Measurements from ENCODE around the gene MAPK7.

The MAPK7 gene

DNA sequence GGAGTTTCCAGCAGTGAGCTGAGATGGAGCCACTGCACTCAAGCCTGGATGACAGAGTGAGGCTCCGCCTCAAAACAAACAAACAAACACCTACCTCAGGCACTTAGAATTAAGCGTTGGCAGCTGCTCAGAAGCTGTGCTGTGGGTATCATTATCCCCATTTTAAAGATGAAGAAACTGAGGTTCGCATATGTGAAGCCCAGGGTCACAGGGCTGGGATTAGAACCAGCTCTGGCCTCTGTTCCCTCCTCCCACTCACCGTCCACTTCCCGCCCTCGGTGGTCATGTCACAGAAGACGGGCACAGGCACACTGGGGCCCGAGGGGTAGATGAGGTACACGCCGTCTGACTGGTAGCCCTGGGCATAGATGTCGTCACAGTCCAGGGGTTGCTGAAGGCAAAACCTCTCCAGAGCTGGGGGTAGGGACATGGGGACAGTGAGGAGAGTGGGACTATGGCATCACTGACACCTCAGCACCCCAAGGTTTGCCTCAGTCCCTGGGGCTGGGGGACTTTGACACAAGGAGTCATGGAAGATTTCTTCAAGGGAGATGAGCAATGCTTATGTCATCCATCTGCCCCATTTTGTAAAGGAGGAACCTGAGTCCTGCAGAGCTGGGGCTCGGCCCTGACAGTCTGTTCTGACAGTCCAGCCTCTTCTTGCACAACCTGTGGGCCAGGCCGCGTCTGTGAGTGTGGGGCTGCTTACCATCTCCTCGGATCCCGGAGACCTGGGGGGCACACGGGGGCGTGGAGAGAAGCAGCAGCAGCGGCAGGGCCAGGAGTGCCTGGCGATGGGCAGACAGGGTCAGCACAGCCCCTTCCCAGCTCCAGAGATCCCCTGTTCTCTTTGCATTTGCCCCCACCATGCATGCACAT, 8.0 kb downstream of the MAPK7 start:
- H3K36me3 Mint-ChIP-seq, result peaks cover 21 to 39% of the 10 kb centered on the region in 2 donors
- H3K27me3 Mint-ChIP-seq, result peaks cover 11 to 21% of the 10 kb centered on the region in 2 donors
- H3K9me3 Mint-ChIP-seq, result no peaks in the 10 kb centered on the region
- H3K4me3 Mint-ChIP-seq, result no peak overlapping the region
- ATAC-seq (replicated peaks) (peak in 1 of 2 donors; percentile 33), DNase-seq (no peak)
- peaks cover 9 to 25% of the 10 kb centered on the region in 2 donors for H3K4me1 Mint-ChIP-seq
- no peak overlapping the region for H3K27ac Mint-ChIP-seq

DNA sequence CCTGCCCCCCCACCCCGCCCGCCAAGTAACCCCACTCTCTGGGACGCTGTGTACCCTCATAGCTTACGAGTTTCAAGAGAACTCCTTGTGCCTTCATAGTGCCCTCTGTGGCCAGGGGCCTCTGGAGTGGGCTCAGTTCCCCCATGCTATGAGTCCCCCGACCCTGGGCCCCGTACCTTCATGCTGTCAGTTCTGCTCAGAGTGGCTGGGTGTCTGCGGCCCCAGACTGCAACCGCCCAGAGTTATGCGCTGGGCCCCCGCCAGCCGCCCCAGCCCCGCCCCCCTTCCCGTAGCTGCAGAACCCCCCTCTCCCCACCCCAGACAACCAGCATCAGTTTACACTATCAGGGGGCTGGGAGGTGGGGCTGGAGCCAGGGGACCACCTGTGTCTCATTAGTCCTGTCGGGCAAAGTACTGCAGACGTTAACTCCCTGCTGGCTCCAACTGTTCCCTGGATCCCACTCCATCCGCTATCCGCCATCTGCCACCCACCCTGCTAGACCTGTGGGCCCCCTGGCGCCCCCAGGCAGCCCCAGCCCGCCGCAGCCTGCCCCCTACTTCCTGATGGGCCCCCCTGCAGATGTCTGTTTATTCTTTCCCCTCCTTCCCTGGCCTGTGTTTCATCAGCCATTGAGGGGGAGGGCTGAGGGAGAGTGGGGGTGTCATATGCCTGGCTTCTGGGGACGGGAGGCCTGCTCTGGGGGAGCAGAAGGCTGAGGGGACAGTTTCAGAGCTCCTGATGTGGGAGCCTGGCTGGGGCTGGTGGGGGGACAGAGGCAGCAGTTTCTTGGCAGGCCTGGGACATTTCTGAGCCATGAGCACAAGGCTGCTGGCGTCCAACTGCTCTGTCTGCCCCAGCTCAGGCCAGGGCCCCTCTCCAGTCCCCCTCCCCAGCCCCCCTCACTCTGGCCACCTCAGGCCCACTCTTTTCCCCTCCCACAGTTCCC, 8.9 kb downstream of the MAPK7 start, which contains the start of gene MFAP4:
MFAP4 (minus strand) TSS at position 217 of the 947 bp plus-strand sequence; CDS start at position 182, 35 bp downstream.
- peaks cover 14 to 33% of the 10 kb centered on the region in 2 donors for H3K36me3 Mint-ChIP-seq
- ATAC-seq (replicated peaks) (no peak), DNase-seq (no peak)
- H3K27me3 Mint-ChIP-seq, result peaks cover 11 to 21% of the 10 kb centered on the region in 2 donors
- H3K4me3 Mint-ChIP-seq, result no peak within 1 kb of the TSS
- H3K4me1 Mint-ChIP-seq, result peaks cover 9 to 25% of the 10 kb centered on the region in 2 donors
- no peak within 1 kb of the TSS for H3K27ac Mint-ChIP-seq
- H3K9me3 Mint-ChIP-seq, result no peaks in the 10 kb centered on the region

DNA sequence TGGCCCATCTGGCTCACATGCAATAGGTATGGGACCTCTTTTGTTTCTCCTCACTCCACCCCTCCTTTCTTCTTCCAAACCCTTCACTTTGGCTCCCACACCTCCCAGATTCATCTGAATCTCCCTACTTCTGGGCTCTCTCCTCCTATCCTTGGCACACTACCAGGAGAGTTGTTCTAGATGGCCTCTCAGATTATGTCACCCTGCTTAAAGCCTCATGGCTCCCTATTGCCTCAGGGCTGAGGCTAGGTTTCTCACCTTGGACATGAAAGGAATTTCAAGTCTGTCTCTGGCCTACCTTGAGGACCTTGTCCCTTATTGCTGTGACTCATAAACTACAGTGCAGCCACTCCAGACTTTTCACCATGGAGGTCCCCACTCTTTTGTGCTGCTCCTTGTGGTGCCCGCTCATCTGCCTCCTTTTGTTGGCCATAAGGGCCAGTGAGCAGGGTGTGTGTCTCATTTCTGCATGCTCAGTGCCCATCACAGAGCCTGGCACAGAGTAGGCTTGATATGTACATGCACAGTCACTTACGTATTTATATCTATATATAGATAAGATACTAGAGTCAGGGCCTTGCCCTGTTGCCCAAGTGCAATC, 9.7 kb downstream of the MAPK7 start:
- ATAC-seq (replicated peaks) (no peak), DNase-seq (no peak)
- no peaks in the 10 kb centered on the region for H3K9me3 Mint-ChIP-seq
- H3K4me1 Mint-ChIP-seq, result peaks cover 9 to 25% of the 10 kb centered on the region in 2 donors
- H3K36me3 Mint-ChIP-seq, result peaks cover 12 to 29% of the 10 kb centered on the region in 2 donors
- no peak overlapping the region for H3K27ac Mint-ChIP-seq
- peaks cover 11 to 21% of the 10 kb centered on the region in 2 donors for H3K27me3 Mint-ChIP-seq
- no peak overlapping the region for H3K4me3 Mint-ChIP-seq

DNA sequence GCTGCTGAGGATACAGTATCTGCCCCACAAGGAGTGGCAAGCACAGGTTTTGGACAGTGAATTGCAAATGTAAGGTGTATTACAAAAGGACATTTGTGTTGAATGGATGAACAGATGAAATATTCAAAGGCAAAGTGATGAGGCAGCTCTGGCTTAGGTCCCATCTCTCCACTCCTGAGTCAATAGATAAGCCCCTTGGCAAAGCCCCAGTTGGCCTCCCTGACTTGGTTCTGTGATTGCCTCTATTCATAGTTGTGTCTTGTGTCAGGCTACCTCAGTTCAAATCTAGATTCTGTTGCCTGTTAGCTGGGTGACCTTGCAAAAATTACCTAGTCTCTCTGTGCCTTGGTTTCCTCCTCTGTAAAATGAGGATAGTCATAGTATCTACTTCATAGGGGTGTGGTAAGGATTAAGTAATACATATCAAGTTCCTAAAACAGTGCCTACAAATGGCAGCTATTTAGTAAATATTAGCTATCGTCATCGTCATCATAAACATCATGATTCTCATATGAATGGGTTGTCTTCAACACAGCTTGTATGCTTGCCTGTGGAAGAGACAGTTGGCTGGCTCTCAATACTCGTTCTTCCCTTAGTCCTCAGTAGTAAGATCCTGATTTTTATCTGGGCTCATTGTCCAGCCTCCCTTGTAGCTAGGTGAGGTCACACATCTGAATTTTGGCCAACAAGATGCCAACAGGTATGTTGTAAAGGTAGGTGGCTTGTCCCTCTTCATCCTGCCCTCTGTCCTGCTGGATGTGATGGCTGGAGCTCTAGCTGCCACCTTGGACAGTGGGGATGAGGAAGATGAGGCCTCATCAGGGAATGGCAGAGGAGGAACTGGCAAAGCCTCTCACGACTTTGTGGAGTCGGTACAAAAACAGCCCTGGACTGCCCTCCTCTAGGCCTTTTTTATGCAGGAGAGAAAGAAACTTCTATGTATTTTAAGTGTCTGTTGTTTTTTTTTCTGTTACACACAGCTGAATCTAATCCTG, 10.8 kb downstream of the MAPK7 start:
- no peak overlapping the region for H3K4me3 Mint-ChIP-seq
- no peaks in the 10 kb centered on the region for H3K9me3 Mint-ChIP-seq
- no peak for ATAC-seq (replicated peaks)
- no peak overlapping the region for H3K27ac Mint-ChIP-seq
- peaks cover 4 to 19% of the 10 kb centered on the region in 2 donors for H3K36me3 Mint-ChIP-seq
- H3K4me1 Mint-ChIP-seq, result peaks cover 8 to 23% of the 10 kb centered on the region in 2 donors
- DNase-seq, result no peak
- peaks cover 11 to 21% of the 10 kb centered on the region in 2 donors for H3K27me3 Mint-ChIP-seq

GRCh38 chr17:19390951-19391350, 12.7 kb downstream of the MAPK7 start:
- H3K4me3 Mint-ChIP-seq, result no peak overlapping the region
- H3K27ac Mint-ChIP-seq, result no peak overlapping the region
- H3K27me3 Mint-ChIP-seq, result peaks cover 11 to 21% of the 10 kb centered on the region in 2 donors
- ATAC-seq (replicated peaks) (no peak), DNase-seq (no peak)
- H3K4me1 Mint-ChIP-seq, result peaks cover 4 to 19% of the 10 kb centered on the region in 2 donors
- peaks cover 0 to 7% of the 10 kb centered on the region in 2 donors for H3K36me3 Mint-ChIP-seq
- no peaks in the 10 kb centered on the region for H3K9me3 Mint-ChIP-seq

- no peak for DNase-seq
- Mint-ChIP-seq H3K4me1 (peaks cover 1 to 17% of the 10 kb centered on the region in 2 donors), H3K9me3 (no peaks in the 10 kb centered on the region), H3K27ac (no peak overlapping the region), H3K36me3 (peaks cover 0 to 4% of the 10 kb centered on the region in 2 donors), H3K27me3 (peaks cover 10 to 19% of the 10 kb centered on the region in 2 donors), H3K4me3 (no peak overlapping the region)
- ATAC-seq (replicated peaks), result no peak
Measured at GRCh38 chr17:19391432-19391831, 13.1 kb downstream of the MAPK7 start.

DNA sequence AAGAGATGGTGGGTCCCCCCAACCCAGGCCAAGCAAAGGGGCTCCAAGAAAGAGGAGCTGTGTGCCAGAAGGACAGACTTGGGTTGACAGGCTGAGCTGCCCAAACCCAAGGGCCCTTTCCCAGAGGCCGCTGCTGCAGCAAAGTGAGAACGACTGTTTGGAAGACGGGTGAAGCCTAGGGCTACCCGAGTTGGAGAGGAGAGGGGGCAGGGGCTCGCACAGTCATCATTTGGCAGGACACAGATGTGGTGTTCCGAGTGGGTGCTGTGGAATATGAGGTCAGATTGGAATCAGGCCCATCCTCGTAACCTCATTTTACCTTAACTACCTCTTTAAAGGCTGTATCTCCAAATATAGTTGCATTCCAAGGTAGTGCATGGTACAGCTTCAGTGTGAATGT, 14.0 kb downstream of the MAPK7 start:
- peaks cover 0 to 8% of the 10 kb centered on the region in 2 donors for H3K4me1 Mint-ChIP-seq
- H3K27ac Mint-ChIP-seq, result no peak overlapping the region
- ATAC-seq (replicated peaks) (no peak), DNase-seq (no peak)
- H3K4me3 Mint-ChIP-seq, result no peak overlapping the region
- H3K36me3 Mint-ChIP-seq, result peaks cover 0 to 4% of the 10 kb centered on the region in 2 donors
- H3K27me3 Mint-ChIP-seq, result peaks cover 10 to 15% of the 10 kb centered on the region in 2 donors
- no peaks in the 10 kb centered on the region for H3K9me3 Mint-ChIP-seq

GRCh38 chr17:19397556-19398041, 19.3 kb downstream of the MAPK7 start:
- peak in 1 of 2 donors; percentile 29 for ATAC-seq (replicated peaks)
- peaks cover 6 to 8% of the 10 kb centered on the region in 2 donors for H3K27me3 Mint-ChIP-seq
- H3K27ac Mint-ChIP-seq, result no peak overlapping the region
- H3K4me3 Mint-ChIP-seq, result no peak overlapping the region
- no peaks in the 10 kb centered on the region for H3K36me3 Mint-ChIP-seq
- H3K9me3 Mint-ChIP-seq, result no peaks in the 10 kb centered on the region
- no peak for DNase-seq
- no peaks in the 10 kb centered on the region for H3K4me1 Mint-ChIP-seq

- Mint-ChIP-seq H3K27me3 (peaks cover 9% of the 10 kb centered on the region in 2 donors), H3K27ac (no peak overlapping the region), H3K36me3 (no peaks in the 10 kb centered on the region), H3K4me3 (no peak overlapping the region), H3K9me3 (peaks cover 0 to under 1% of the 10 kb centered on the region in 2 donors), H3K4me1 (no peaks in the 10 kb centered on the region)
- DNase-seq, result no peak
- ATAC-seq (replicated peaks), result no peak
Measured at GRCh38 chr17:19398301-19399181, 20.2 kb downstream of the MAPK7 start.

DNA sequence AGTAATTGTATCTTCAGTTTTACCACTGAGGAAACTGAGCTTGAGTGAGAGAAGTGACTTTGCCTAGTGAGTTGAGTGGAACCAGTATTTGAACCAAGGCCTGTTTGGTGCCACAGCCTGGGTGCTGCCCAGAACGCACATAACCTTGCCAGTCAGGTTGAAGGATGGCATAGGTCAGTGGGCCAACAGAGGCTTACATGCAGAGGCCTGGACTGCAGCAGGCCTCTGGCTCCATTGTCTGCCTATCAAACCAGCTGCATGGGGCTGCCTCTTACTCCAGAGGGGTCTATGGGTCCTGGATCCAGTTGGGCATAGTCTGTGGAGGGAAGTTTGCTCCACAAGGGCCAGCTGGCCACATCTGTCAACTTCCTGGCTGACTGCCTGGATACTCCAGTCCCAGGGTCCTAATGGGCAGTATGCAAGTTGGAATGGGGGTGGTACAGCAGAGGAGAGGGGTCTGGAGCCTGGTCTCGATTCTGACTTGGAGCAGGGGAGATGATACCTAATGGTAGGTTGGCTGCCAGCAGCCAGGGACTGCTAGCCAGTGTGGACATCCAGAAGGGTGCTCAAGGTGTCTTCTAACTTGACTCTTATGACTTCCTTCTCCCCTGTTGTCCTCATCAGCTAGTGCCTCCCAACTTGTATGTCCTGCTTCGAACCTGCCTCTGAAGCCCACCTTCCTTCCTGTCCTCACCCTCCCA, 21.6 kb downstream of the MAPK7 start:
- Mint-ChIP-seq H3K27ac (no peak overlapping the region), H3K36me3 (no peaks in the 10 kb centered on the region), H3K4me1 (no peaks in the 10 kb centered on the region), H3K9me3 (peaks cover 0 to 2% of the 10 kb centered on the region in 2 donors), H3K27me3 (peaks cover 12% of the 10 kb centered on the region in 2 donors), H3K4me3 (no peak overlapping the region)
- ATAC-seq (replicated peaks) (no peak), DNase-seq (no peak)

DNA sequence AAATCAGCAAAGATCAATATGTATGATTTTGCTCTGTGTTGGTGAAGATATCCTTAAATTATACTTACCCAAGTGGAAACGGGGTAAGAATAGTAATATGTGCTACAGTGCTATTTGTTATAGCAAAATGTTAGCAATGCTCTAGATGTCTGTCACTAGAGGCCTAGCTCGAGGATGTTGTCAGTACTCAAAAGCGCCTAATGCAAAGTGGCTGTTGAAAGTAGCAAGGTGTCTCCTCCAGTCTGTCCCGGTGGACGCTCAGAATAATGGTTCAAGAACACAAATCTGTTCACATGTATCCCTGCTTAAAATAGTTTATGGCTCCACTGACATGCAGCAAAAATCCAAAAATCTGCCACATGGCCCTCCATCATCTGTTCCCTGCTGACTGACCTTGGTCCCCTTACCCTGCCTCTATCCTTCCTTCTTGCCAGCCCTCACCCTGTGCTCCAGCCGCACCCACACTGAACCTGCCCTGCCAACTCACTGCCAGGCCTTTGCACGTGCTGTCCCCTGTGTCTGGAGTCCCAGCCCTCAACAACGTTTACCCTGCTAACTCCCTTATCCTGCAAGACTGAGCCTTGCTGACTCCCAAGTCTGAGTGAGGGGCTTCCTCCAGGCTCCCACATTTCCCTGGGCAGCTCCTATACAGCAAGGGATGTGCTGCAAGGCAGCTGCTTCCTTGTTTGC, 23.2 kb downstream of the MAPK7 start:
- Mint-ChIP-seq H3K4me1 (no peaks in the 10 kb centered on the region), H3K4me3 (no peak overlapping the region), H3K27me3 (peaks cover 9 to 10% of the 10 kb centered on the region in 2 donors), H3K27ac (no peak overlapping the region), H3K36me3 (no peaks in the 10 kb centered on the region), H3K9me3 (peaks cover 0 to 2% of the 10 kb centered on the region in 2 donors)
- DNase-seq, result no peak
- ATAC-seq (replicated peaks), result no peak
